Upper lobe of left lung (tissue), 6 donors: ENCODE data around the gene SEMA3D. TPM values are rescaled to one million over a fixed set of nuclear protein-coding genes. Genes with fewer than 3 reads are reported as not detected.
A peak's percentile ranks its signal among the peaks of the same experiment; 100 is the strongest.

Experiments used
- ATAC-seq, 2 donors: fragments of 200-7000 bp; cut with Tn5 transposase; one replicate each; pipeline ENCODE4 v1.9.1; 2022; ENCODE audit warnings: mild to moderate bottlenecking in 2 of 2, moderate library complexity in 2 of 2; ENCODE audit not compliant: low FRiP score in 2 of 2
- DNase-seq, 2 donors: peaks; one replicate each; pipeline ENCODE4 v3.0.0-alpha.2; 2019 to 2020
- H3K27ac ChIP-seq, 4 donors: fragments of 200-600 bp; sonication (generic); one replicate each; pipeline ENCODE4 v1.5.1; 2016 to 2019
- H3K27me3 ChIP-seq, 4 donors: fragments of 200-600 bp; sonication (generic); one replicate each; pipeline ENCODE4 v1.5.1; 2017 to 2019
- H3K36me3 ChIP-seq, 4 donors: fragments of 200-600 bp; sonication (generic); one replicate each; pipeline ENCODE4 v1.5.1; 2016 to 2019
- H3K4me1 ChIP-seq, 4 donors: fragments of 200-600 bp; sonication (generic); one replicate each; pipeline ENCODE4 v1.5.1; 2018 to 2019
- H3K4me3 ChIP-seq, 4 donors: fragments of 200-600 bp; sonication (generic); one replicate each; pipeline ENCODE4 v1.5.1; 2017 to 2019; ENCODE audit warnings: mild to moderate bottlenecking in 2 of 4, moderate library complexity in 1 of 4
- H3K9me3 ChIP-seq, 4 donors: fragments of 200-600 bp; sonication (generic); one replicate each; pipeline ENCODE4 v1.5.1; 2018 to 2019
- EP300 ChIP-seq, 4 donors: sonication (generic); formaldehyde crosslinking; IDR thresholded peaks; one replicate each; pipeline ENCODE4 v1.5.1; 2017; ENCODE audit warnings: antibody characterized with exemption in 4 of 4, control low read depth in 2 of 4
- POLR2A ChIP-seq, 4 donors: fragments of 450-650 bp; IDR thresholded peaks; one replicate each; pipeline ENCODE4 v1.5.1; 2016 to 2017; ENCODE audit warnings: antibody characterized with exemption in 4 of 4, mild to moderate bottlenecking in 2 of 4
- POLR2AphosphoS5 ChIP-seq, 2 donors: sonication (generic); formaldehyde crosslinking; IDR thresholded peaks; one replicate each; pipeline ENCODE4 v1.5.1; 2017; ENCODE audit warnings: antibody characterized with exemption in 2 of 2
- WGBS, 2 donors: methylation state at CpG; one replicate each; pipeline ENCODE4 v1.1.5; 2017 to 2018; 5-methylcytosine and 5-hydroxymethylcytosine counted together
- total RNA-seq, 6 donors: library from RNA; depleted of rRNA in 4 of 6; stranded (reverse); fragments of >200 nt in 4 of 6; gene quantifications; one replicate each; pipeline versions ENCODE4 v1.1.0 to v1.2.1, GENCODE V29; 2016 to 2021
- TF ChIP-seq, protein P1 (sequence below), 6 experiments: fragments of 450-650 bp in 4 of 6; fragments of 200-600 bp in 2 of 6; sonication (generic) in 2 of 6; IDR thresholded peaks; one replicate each; pipeline ENCODE4 v1.5.1; 2016 to 2019; ENCODE audit warnings: antibody characterized with exemption in 6 of 6
- donor health status: DM: no; HTN: no; CAD: no; lungs with moderate emphysema.
- donor health status: DM: no; HTN: yes; CAD: no; lungs with severe emphysema.

SEMA3D gene
- total RNA-seq, 6 donors from 2014 or later: 1.7 to 8.1 (median 3.5) TPM

DNA sequence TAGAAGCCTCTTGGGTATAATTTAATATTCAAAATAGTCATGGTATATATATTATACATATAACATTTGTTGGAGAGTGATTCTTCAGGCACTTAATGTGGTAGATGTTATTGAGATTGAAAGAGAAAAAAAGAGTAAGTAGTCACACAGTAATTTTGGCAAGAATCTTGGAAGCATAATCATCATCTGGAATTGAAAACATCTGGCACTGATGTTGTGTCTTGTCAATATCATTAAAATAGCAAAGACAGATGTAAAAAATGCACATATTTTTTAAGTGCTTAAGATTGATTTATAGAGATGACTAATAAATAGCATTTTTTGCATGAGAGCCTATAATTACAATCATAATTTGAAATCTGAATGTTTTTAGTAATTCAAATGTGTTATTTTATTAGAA, 9.5 kb downstream of the SEMA3D start:
- Histone ChIP-seq H3K36me3 (no peaks in the 10 kb centered on the region), H3K9me3 (peaks cover 0 to 9% (median 0%) of the 10 kb centered on the region in 4 donors), H3K4me1 (no peaks in the 10 kb centered on the region), H3K4me3 (no peak overlapping the region), H3K27me3 (no peaks in the 10 kb centered on the region), H3K27ac (no peak overlapping the region)
- TF ChIP-seq, protein P1, sequence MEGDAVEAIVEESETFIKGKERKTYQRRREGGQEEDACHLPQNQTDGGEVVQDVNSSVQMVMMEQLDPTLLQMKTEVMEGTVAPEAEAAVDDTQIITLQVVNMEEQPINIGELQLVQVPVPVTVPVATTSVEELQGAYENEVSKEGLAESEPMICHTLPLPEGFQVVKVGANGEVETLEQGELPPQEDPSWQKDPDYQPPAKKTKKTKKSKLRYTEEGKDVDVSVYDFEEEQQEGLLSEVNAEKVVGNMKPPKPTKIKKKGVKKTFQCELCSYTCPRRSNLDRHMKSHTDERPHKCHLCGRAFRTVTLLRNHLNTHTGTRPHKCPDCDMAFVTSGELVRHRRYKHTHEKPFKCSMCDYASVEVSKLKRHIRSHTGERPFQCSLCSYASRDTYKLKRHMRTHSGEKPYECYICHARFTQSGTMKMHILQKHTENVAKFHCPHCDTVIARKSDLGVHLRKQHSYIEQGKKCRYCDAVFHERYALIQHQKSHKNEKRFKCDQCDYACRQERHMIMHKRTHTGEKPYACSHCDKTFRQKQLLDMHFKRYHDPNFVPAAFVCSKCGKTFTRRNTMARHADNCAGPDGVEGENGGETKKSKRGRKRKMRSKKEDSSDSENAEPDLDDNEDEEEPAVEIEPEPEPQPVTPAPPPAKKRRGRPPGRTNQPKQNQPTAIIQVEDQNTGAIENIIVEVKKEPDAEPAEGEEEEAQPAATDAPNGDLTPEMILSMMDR (IDR thresholded peaks at IDR 0.05): no peak
- TF ChIP-seq POLR2AphosphoS5 (IDR thresholded peaks at IDR 0.05) (no peak), POLR2A (IDR thresholded peaks at IDR 0.05) (no peak), EP300 (IDR thresholded peaks at IDR 0.05) (no peak)
- DNase-seq: no peak
- ATAC-seq: no peak

DNA sequence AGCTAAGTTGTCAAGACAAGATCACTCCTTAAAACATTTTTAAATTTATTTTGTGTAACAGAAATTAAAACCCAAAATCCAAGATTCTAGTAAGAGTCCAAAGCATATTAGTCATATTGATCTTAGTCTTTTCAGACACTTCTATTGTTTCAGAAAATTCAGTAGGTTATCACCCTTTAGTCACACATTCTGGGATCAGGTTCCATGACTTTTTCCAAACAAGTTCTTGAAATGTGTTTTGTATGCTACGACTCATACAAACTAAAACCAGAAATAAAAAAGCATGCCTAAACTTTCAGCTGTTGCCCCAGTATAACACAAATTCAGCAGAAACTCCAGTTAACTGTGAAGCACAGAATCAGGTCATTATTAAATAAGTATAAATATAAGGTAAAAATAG, 10.7 kb downstream of the SEMA3D start:
- 88 to 91% methylated on average over 1 of the region's 1 CpG for WGBS, 2 donors
- Histone ChIP-seq H3K4me3 (no peak overlapping the region), H3K36me3 (no peaks in the 10 kb centered on the region), H3K4me1 (no peaks in the 10 kb centered on the region), H3K27ac (no peak overlapping the region), H3K27me3 (no peaks in the 10 kb centered on the region), H3K9me3 (peaks cover 0 to 9% (median 0%) of the 10 kb centered on the region in 4 donors)
- DNase-seq: no peak
- ATAC-seq: no peak
- no peak for TF ChIP-seq EP300 (IDR thresholded peaks at IDR 0.05)

DNA sequence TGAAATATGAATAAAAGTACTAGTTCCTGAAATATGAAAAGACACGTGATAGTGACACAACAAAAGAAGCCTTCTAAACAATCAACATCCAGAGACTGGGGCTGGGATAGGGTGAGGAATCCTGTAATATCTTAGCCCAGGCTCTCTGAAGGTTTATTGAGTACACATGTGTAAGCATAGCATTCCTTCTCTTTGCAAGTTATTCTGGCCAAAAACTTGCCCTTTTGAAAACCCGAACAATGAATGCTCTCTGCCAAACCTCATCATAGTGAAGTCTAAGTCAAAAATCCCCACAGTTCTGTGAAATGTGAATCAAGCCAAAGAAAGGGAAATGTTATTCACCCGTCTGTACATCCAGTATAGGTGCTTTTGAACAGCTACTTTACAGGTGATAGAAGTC, 11.6 kb downstream of the SEMA3D start:
- Histone ChIP-seq H3K27ac (no peak overlapping the region), H3K27me3 (no peaks in the 10 kb centered on the region)
- DNase-seq: no peak

DNA sequence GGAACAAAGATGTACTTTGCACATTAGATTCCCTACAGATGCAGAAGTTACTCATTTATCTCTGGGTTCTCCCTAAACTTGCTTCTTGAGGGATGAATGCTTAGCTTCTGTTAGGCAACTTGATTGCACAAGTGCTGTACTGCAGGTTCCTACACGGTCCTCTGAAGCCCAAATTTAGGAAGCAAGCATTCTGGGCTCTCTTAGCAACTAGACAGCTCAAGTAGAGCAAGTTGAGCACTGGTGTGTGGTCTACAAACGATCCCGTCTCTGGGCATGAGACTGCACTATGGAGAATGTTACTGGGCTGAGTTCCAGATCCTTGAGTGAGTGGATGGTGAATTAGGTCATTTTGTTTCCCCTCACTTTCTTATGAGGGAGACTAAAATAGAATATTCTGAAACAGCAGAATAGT, 14.3 kb downstream of the SEMA3D start:
- Histone ChIP-seq H3K9me3 (no peaks in the 10 kb centered on the region), H3K27me3 (no peaks in the 10 kb centered on the region), H3K4me3 (no peak overlapping the region), H3K4me1 (no peaks in the 10 kb centered on the region), H3K36me3 (no peaks in the 10 kb centered on the region), H3K27ac (no peak overlapping the region)
- ATAC-seq (peak in 1 of 2 donors; percentile 56), DNase-seq (no peak)
- TF ChIP-seq, protein P1 (IDR thresholded peaks at IDR 0.05): no peak
- no peak for TF ChIP-seq EP300 (IDR thresholded peaks at IDR 0.05)
- TF ChIP-seq POLR2AphosphoS5 (IDR thresholded peaks at IDR 0.05): no peak
- TF ChIP-seq POLR2A (IDR thresholded peaks at IDR 0.05): no peak
- WGBS, 2 donors: 16 to 23% methylated on average over 3 of the region's 3 CpGs

More for the DNA sequence above, 11.6 kb downstream of the SEMA3D start:
- TF ChIP-seq, protein P1 (IDR thresholded peaks at IDR 0.05): no peak
- TF ChIP-seq POLR2AphosphoS5 (IDR thresholded peaks at IDR 0.05) (no peak), POLR2A (IDR thresholded peaks at IDR 0.05) (no peak), EP300 (IDR thresholded peaks at IDR 0.05) (no peak)
- ATAC-seq: no peak
- Histone ChIP-seq H3K36me3 (no peaks in the 10 kb centered on the region), H3K9me3 (peaks cover 0 to 9% (median 0%) of the 10 kb centered on the region in 4 donors), H3K4me1 (no peaks in the 10 kb centered on the region), H3K4me3 (no peak overlapping the region)
- WGBS, 2 donors: 61 to 63% methylated on average over 3 of the region's 3 CpGs

DNA sequence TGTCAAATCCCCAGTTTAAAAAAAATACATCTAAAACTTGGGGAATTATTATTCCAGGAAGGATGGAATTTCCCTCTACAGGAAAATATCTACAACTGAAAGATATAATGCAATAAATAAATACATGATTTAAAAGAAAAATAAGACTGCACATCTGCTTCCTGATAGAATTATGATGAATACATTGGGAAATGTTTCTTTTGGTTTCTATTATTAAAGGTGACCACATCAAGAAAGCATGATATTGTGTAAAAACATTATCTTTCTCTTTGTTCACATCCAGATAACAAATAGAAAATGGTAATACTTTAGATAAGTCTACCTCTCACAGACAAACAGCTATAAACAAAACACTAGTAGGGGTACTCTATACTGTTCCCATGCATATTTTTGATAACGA, 19.2 kb downstream of the SEMA3D start:
- Histone ChIP-seq H3K9me3 (no peaks in the 10 kb centered on the region), H3K4me1 (no peaks in the 10 kb centered on the region), H3K4me3 (no peak overlapping the region), H3K27me3 (no peaks in the 10 kb centered on the region), H3K27ac (no peak overlapping the region), H3K36me3 (no peaks in the 10 kb centered on the region)
- ATAC-seq: no peak
- no peak for DNase-seq
- TF ChIP-seq POLR2A (IDR thresholded peaks at IDR 0.05) (no peak), EP300 (IDR thresholded peaks at IDR 0.05) (no peak), POLR2AphosphoS5 (IDR thresholded peaks at IDR 0.05) (no peak)
- 91 to 100% methylated on average over 1 of the region's 1 CpG for WGBS, 2 donors

DNA sequence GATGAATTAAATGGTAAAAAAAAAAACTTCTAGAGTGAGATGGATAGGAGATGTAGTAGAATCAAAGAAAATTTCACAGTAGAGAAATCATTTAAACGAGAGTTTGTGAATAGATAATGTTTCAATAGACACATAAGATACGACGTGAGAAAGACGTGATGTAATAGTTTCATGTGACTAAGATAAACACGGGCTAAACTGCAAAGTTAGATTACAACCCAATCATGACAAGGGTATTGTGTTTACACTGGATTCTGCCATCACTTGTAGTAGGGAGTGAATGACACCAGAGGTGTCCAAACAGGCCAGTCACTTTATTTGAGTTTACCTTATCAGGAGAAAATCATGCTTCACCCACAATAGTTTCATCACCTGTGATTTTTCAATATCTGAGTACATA, 21.6 kb downstream of the SEMA3D start:
- no peaks in the 10 kb centered on the region for H3K4me1 ChIP-seq
- no peak for ATAC-seq
- DNase-seq: no peak
- H3K27ac ChIP-seq: no peak overlapping the region
- TF ChIP-seq POLR2AphosphoS5 (IDR thresholded peaks at IDR 0.05): no peak
- TF ChIP-seq POLR2A (IDR thresholded peaks at IDR 0.05): no peak
- TF ChIP-seq EP300 (IDR thresholded peaks at IDR 0.05): no peak
- TF ChIP-seq, protein P1 (IDR thresholded peaks at IDR 0.05): no peak
- H3K9me3 ChIP-seq: no peaks in the 10 kb centered on the region
- H3K36me3 ChIP-seq: no peaks in the 10 kb centered on the region
- 52 to 67% methylated on average over 5 of the region's 5 CpGs for WGBS, 2 donors
- H3K27me3 ChIP-seq: no peaks in the 10 kb centered on the region
- H3K4me3 ChIP-seq: no peak overlapping the region
